ENCODE results near the gene OVCH2.

The OVCH2 gene

GRCh38 chr11:7655253-7656217 lies 50.7 kb downstream of the OVCH2 start:
- TF ChIP-seq CTCF (IDR thresholded peaks at IDR 0.05; ENCODE audit: borderline replicate concordance, control extremely low read depth, extremely low read depth, insufficient read depth, missing control alignments), result no peak
- in situ Hi-C loops (cut with MboI; ENCODE audit: low sequenced_read_pairs, unreplicated experiment), result no loop called here

GRCh38 chr11:7654195-7654705 lies 52.0 kb downstream of the OVCH2 start:
- no peak for DNase-seq (ENCODE audit: low spot score)
- no peak for TF ChIP-seq CTCF (IDR thresholded peaks at IDR 0.05; ENCODE audit: borderline replicate concordance, control extremely low read depth, extremely low read depth, insufficient read depth, missing control alignments)
- in situ Hi-C loops (cut with MboI; ENCODE audit: low sequenced_read_pairs, unreplicated experiment), result no loop called here

More at GRCh38 chr11:7655253-7656217, 50.7 kb downstream of the OVCH2 start:
- DNase-seq (ENCODE audit: low spot score), result no peak

- in situ Hi-C loops (cut with MboI; ENCODE audit: low sequenced_read_pairs, unreplicated experiment), result no loop called here
- DNase-seq (ENCODE audit: low spot score), result no peak
- no peak for TF ChIP-seq CTCF (IDR thresholded peaks at IDR 0.05; ENCODE audit: borderline replicate concordance, control extremely low read depth, extremely low read depth, insufficient read depth, missing control alignments)
These were observed 54.6 kb downstream of the OVCH2 start for GRCh38 chr11:7651700-7652099.

- in situ Hi-C loops (cut with MboI; ENCODE audit: low sequenced_read_pairs, unreplicated experiment), result no loop called here
- TF ChIP-seq CTCF (IDR thresholded peaks at IDR 0.05; ENCODE audit: borderline replicate concordance, control extremely low read depth, extremely low read depth, insufficient read depth, missing control alignments), result no peak
- no peak for DNase-seq (ENCODE audit: low spot score)
These were observed 55.1 kb downstream of the OVCH2 start for GRCh38 chr11:7651140-7651551.

- no peak for DNase-seq (ENCODE audit: low spot score)
- TF ChIP-seq CTCF (IDR thresholded peaks at IDR 0.05; ENCODE audit: borderline replicate concordance, control extremely low read depth, extremely low read depth, insufficient read depth, missing control alignments), result no peak
These were observed 58.0 kb downstream of the OVCH2 start for GRCh38 chr11:7648264-7648663.

GRCh38 chr11:7646866-7647265 lies 59.4 kb downstream of the OVCH2 start:
- TF ChIP-seq CTCF (IDR thresholded peaks at IDR 0.05; ENCODE audit: borderline replicate concordance, control extremely low read depth, extremely low read depth, insufficient read depth, missing control alignments), result no peak
- in situ Hi-C loops (cut with MboI; ENCODE audit: low sequenced_read_pairs, unreplicated experiment), result no loop called here
- DNase-seq (ENCODE audit: low spot score), result no peak

More at GRCh38 chr11:7648264-7648663, 58.0 kb downstream of the OVCH2 start:
- in situ Hi-C loops (cut with MboI; ENCODE audit: low sequenced_read_pairs, unreplicated experiment), result no loop called here
